ENCODE data around the gene RAB37. TPM values are rescaled to one million over a fixed set of nuclear protein-coding genes. Genes with fewer than 3 reads are reported as not detected.

Gene RAB37, protein sequence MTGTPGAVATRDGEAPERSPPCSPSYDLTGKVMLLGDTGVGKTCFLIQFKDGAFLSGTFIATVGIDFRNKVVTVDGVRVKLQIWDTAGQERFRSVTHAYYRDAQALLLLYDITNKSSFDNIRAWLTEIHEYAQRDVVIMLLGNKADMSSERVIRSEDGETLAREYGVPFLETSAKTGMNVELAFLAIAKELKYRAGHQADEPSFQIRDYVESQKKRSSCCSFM
- 0.13 and 0.25 TPM in 2 replicates for polyA plus RNA-seq (2012; rRNA removed)
- 0.09 and 0.12 TPM in 2 replicates for polyA plus RNA-seq (2012; cell fraction: cytosol; rRNA removed)
- 0.26 and 0.31 TPM in 2 replicates for polyA plus RNA-seq (2012; cell fraction: nucleus; rRNA removed)

GRCh38 chr17:74736513-74737298 lies at the start of gene RAB37:
Gene RAB37 (plus strand): TSS chr17:74737256. CDS start chr17:74737273, 17 bp downstream.
- CTCF ChIA-PET: interaction anchor here (0.5 to 8.2 kb wide), 71 partner anchors 8 to 772 kb away, joined by 3 to 301 read pairs (median 5); partner anchors contain the start of genes CD300H, GRIN2C, NAT9 and NHERF1
- 9% methylated on average over 40 of the region's 67 CpGs for whole genome bisulfite sequencing (ENCODE audit: low lambda C conversion rate)

DNA sequence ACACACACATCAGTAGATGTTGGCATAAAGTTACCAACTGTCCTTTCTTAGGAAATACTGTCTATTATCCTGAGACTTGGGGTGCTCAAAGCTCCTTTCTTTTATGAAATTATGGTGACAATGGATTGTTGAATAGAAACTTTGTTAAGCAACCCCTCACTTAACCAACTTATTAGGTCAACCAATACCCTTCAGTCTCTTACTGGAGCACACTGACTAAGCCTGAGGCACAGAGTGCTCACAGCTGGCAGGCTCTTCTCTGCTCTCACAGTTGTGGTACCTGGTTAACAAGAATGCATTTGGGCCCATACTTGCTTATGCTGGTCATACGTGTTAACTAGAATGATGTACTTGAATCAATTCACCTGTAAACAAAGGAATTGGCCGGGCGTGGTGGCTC lies 49.2 kb upstream of the RAB37 start:
- H3K9ac ChIP-seq: no peak overlapping the region
- no peaks in the 10 kb centered on the region for H3K36me3 ChIP-seq (replicated peaks in 1 of 2; ENCODE audit: control insufficient read depth in 1 of 2, insufficient read depth in 2 of 2, low read length in 1 of 2)
- no peak overlapping the region for H3K4me2 ChIP-seq
- H3K9me2 ChIP-seq: no peaks in the 10 kb centered on the region
- H3K27ac ChIP-seq (ENCODE audit: low read depth in 2 of 2, low read length in 1 of 2): no peak overlapping the region
- no peaks in the 10 kb centered on the region for H3K79me2 ChIP-seq (ENCODE audit: insufficient read depth)
- H4K20me1 ChIP-seq (ENCODE audit: insufficient read depth): no peaks in the 10 kb centered on the region
- no peak for DNase-seq
- H3K4me3 ChIP-seq (ENCODE audit: low read depth in 2 of 2, low read length in 1 of 2): no peak overlapping the region
- H3F3A ChIP-seq (replicated peaks; ENCODE audit: insufficient read depth): no peaks in the 10 kb centered on the region
- no peaks in the 10 kb centered on the region for H3K4me1 ChIP-seq (ENCODE audit: control insufficient read depth in 1 of 2, insufficient read depth in 2 of 2, low read depth in 1 of 2, low read length in 1 of 2)
- POLR2A ChIA-PET: no interaction called here
- H3K9me3 ChIP-seq: no peaks in the 10 kb centered on the region
- CTCF ChIA-PET: interaction anchor here (1.2 to 2.4 kb wide), 3 partner anchors 31 to 83 kb away, joined by 3 to 11 read pairs (median 4); no protein-coding TSS in a partner anchor
- H3K27me3 ChIP-seq (ENCODE audit: insufficient read depth): no peaks in the 10 kb centered on the region
- WGBS (ENCODE audit: low lambda C conversion rate): 66% methylated on average over 3 of the region's 3 CpGs
- no peak overlapping the region for H2AFZ ChIP-seq (ENCODE audit: low read depth)
- no peak for TF ChIP-seq NRF1 (IDR thresholded peaks at IDR 0.05; ENCODE audit: low read depth, low read length)
- TF ChIP-seq MEF2A (IDR thresholded peaks at IDR 0.05; ENCODE audit: borderline replicate concordance, low read depth): no peak
- no peak for TF ChIP-seq FOXJ3 (CRISPR knock-in tag; IDR thresholded peaks at IDR 0.05)
- no peak for TF ChIP-seq RXRA (IDR thresholded peaks at IDR 0.05; ENCODE audit: borderline replicate concordance, low read depth)
- TF ChIP-seq USF2 (IDR thresholded peaks at IDR 0.05; ENCODE audit: borderline replicate concordance, low read depth, low read length): no peak
- TF ChIP-seq FOSL2 (IDR thresholded peaks at IDR 0.05; ENCODE audit: borderline replicate concordance, low read depth): no peak
- no peak for TF ChIP-seq YY1 (IDR thresholded peaks at IDR 0.05; ENCODE audit: low read depth)
- no peak for TF ChIP-seq EZH2phosphoT487 (IDR thresholded peaks at IDR 0.05; ENCODE audit: borderline replicate concordance, low read depth)
- TF ChIP-seq JUND (IDR thresholded peaks at IDR 0.05): no peak
- no peak for TF ChIP-seq FOXM1 (IDR thresholded peaks at IDR 0.05; ENCODE audit: low read depth)
- no peak for TF ChIP-seq RCOR1 (IDR thresholded peaks at IDR 0.05; ENCODE audit: low read length)
- TF ChIP-seq, protein P1, sequence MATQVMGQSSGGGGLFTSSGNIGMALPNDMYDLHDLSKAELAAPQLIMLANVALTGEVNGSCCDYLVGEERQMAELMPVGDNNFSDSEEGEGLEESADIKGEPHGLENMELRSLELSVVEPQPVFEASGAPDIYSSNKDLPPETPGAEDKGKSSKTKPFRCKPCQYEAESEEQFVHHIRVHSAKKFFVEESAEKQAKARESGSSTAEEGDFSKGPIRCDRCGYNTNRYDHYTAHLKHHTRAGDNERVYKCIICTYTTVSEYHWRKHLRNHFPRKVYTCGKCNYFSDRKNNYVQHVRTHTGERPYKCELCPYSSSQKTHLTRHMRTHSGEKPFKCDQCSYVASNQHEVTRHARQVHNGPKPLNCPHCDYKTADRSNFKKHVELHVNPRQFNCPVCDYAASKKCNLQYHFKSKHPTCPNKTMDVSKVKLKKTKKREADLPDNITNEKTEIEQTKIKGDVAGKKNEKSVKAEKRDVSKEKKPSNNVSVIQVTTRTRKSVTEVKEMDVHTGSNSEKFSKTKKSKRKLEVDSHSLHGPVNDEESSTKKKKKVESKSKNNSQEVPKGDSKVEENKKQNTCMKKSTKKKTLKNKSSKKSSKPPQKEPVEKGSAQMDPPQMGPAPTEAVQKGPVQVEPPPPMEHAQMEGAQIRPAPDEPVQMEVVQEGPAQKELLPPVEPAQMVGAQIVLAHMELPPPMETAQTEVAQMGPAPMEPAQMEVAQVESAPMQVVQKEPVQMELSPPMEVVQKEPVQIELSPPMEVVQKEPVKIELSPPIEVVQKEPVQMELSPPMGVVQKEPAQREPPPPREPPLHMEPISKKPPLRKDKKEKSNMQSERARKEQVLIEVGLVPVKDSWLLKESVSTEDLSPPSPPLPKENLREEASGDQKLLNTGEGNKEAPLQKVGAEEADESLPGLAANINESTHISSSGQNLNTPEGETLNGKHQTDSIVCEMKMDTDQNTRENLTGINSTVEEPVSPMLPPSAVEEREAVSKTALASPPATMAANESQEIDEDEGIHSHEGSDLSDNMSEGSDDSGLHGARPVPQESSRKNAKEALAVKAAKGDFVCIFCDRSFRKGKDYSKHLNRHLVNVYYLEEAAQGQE (IDR thresholded peaks at IDR 0.05; ENCODE audit: low read depth, low read length): no peak

More at GRCh38 chr17:74736513-74737298, at the start of gene RAB37:
- Histone ChIP-seq H3K27me3 (ENCODE audit: insufficient read depth) (peaks cover 54% of the 10 kb centered on the region), H3K36me3 (replicated peaks in 1 of 2; ENCODE audit: control insufficient read depth in 1 of 2, insufficient read depth in 2 of 2, low read length in 1 of 2) (no peaks in the 10 kb centered on the region), H3K9ac (no peak within 1 kb of the TSS), H3K4me3 (ENCODE audit: low read depth in 2 of 2, low read length in 1 of 2) (no peak within 1 kb of the TSS; a peak in 1 of 4 replicates), H2AFZ (ENCODE audit: low read depth) (no peak within 1 kb of the TSS), H3K27ac (ENCODE audit: low read depth in 2 of 2, low read length in 1 of 2) (no peak within 1 kb of the TSS), H4K20me1 (ENCODE audit: insufficient read depth) (no peaks in the 10 kb centered on the region), H3F3A (replicated peaks; ENCODE audit: insufficient read depth) (peaks cover 4% of the 10 kb centered on the region), H3K79me2 (ENCODE audit: insufficient read depth) (no peaks in the 10 kb centered on the region), H3K9me3 (no peaks in the 10 kb centered on the region), H3K4me2 (peak within 1 kb of the TSS; percentile 30; the same call in 1 of the 2 replicates), H3K4me1 (ENCODE audit: control insufficient read depth in 1 of 2, insufficient read depth in 2 of 2, low read depth in 1 of 2, low read length in 1 of 2) (no peaks in the 10 kb centered on the region; a peak in 1 of 4 replicates), H3K9me2 (no peaks in the 10 kb centered on the region)
- TF ChIP-seq RAD21 (IDR thresholded peaks at IDR 0.05; ENCODE audit: low read length) (peak; percentile 56), CTCF (IDR thresholded peaks at IDR 0.05) (peak; percentile 43), YY1 (IDR thresholded peaks at IDR 0.05; ENCODE audit: low read depth) (no peak), NRF1 (IDR thresholded peaks at IDR 0.05; ENCODE audit: low read depth, low read length) (no peak), SMC3 (IDR thresholded peaks at IDR 0.05; ENCODE audit: low read depth, low read length) (peak; percentile 45; the same call in 1 of the 2 replicates)
- POLR2A ChIA-PET: interaction anchor here (0.8 to 1.2 kb wide), 2 partner anchors 79 to 170 kb away, joined by 3 read pairs; no protein-coding TSS in a partner anchor
- DNase-seq: peak; percentile 82

Measured in SK-N-SH (cell line).